Bronchial epithelial cell (primary cell): ENCODE measurements around the gene UAP1L1. TPM values are rescaled to one million over a fixed set of nuclear protein-coding genes. Genes with fewer than 3 reads are reported as not detected.
A peak's percentile ranks its signal among the peaks of the same experiment; 100 is the strongest.
"Not testable (repeated sequence)": the region's sequence is repeated elsewhere in the genome, so short reads cannot be mapped to it uniquely, and the experiment has no call there.

Experiments used
- DNase-seq: peaks from one replicate; pipeline ENCODE4 v3.0.0-alpha.2; 2010; ENCODE audit warnings: low read depth
- FAIRE-seq: peaks from 2 replicates; lab custom pipeline; 2011; peaks lifted over from hg19 to GRCh38; lab: Jason Lieb, UNC
- H3K27me3 ChIP-seq: 2 replicates; pipeline ENCODE4 v1.5.1; 2011; ENCODE audit warnings: low read length; ENCODE audit not compliant: control insufficient read depth, insufficient read depth
- H3K36me3 ChIP-seq: 2 replicates; pipeline ENCODE4 v1.5.1; 2011; ENCODE audit warnings: low read length; ENCODE audit not compliant: control insufficient read depth, insufficient read depth
- H3K4me3 ChIP-seq: 2 replicates; pipeline ENCODE4 v1.5.1; 2011; ENCODE audit warnings: mild to moderate bottlenecking, low read depth, low read length, control low read depth
- CTCF ChIP-seq: IDR thresholded peaks from 2 replicates; pipeline ENCODE4 v1.5.1; 2011; ENCODE audit warnings: mild to moderate bottlenecking, moderate library complexity, low read length, control low read depth, inconsistent platforms; ENCODE audit not compliant: insufficient read depth, severe bottlenecking
- total RNA-seq: library from RNA; depleted of rRNA; stranded (reverse); fragments of >200 nt; gene quantifications from 2 replicates; pipeline ENCODE4 v1.2.1, GENCODE V29; 2014

UAP1L1 gene
- total RNA-seq, 1 donor from 2014 or later = 3.2 TPM

- no peak for TF ChIP-seq CTCF
- Histone ChIP-seq H3K36me3 (no peaks in the 10 kb centered on the region), H3K27me3 (no peaks in the 10 kb centered on the region), H3K4me3 (no peak overlapping the region)
- FAIRE-seq = no peak
- DNase-seq = no peak
Observed at GRCh38 chr9:137123468-137123837, 46.1 kb downstream of the UAP1L1 start.

DNA sequence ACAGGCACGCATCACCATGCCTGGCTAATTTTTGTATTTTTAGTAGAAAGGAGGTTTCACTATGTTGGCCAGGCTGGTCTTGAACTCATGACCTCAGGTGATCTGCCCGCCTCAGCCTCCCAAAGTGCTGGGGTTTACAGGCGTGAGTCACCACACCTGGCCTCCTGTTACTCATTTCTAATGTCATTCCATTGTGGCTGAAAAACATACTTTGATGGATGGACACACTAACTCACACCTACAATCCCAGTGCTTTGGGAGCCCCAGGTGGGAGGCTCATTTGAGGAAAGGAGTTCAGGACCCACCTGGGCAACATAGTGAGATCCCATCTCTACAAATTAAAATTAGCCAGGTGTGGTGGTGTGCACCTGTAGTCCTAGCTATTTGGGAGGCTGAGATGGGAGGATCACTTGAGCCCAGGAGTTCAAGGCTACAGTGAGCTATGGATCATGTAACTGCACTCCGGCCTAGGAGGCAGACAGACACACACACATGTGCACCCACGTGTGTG lies 46.7 kb downstream of the UAP1L1 start:
- FAIRE-seq, H3K27me3 ChIP-seq, DNase-seq, H3K4me3 ChIP-seq, H3K36me3 ChIP-seq: not testable (repeated sequence)

DNA sequence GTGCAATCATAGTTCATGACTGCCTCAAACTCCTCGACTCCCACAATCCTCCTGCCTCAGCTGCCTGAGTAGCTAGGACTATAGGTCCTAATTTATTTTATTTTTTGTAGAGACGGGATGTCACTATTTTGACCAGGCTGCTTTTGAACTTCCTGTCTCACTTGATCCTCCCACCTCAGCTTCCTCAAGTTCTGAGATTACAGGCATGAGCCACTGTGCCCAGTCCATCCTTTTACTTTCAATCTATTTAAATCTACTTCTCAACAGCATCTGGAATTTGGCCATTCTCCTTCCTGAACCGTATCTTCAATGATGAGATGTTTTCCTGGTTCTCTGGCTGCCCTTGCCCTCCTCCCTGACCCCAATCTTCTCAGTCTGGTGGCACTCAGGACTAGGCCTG lies 49.5 kb downstream of the UAP1L1 start:
- no peak for TF ChIP-seq CTCF
- DNase-seq = no peak
- FAIRE-seq = no peak
- Histone ChIP-seq H3K36me3 (no peaks in the 10 kb centered on the region), H3K27me3 (no peaks in the 10 kb centered on the region), H3K4me3 (no peak overlapping the region)

DNA sequence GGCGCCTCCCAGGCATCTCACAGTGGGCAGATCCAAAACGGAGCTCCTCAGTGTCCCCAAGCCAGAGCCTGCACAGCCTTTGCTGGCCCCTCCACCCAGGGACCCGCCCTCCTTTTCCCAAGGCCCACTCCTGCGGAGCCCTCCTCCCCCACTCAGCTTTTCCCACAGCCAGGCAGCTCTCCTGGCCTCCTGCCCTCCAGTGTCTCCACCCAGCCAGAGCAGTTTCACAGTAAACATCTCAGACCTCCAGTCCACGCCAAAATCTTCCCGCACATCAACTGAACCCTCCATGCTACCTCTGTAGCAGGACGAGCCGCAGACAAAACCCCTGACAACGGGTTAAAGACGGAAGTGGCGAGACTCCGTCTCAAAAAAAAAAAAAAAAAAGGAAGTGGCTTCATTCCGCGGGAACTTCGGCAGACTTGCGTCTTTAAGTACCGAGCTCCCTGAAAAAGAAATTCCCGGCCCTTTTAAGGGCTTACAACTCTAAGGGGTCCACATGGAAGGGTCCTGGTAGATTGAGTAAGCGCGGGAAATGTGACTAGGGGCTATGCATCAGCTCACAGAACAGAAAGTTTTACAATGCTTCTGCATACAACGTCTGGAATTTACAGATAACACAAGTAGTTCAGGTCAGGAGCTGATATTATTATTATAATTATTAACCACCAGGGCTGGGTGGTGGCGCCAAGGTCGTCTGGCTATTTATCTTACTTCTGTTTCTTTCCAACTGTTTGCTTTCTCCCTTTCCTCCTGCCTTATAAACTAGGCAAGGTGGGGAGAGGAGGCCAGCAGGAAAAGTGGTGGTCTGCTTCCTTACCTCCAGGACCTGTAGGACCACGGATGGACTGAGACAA lies 50.2 kb downstream of the UAP1L1 start:
- no peaks in the 10 kb centered on the region for H3K36me3 ChIP-seq
- DNase-seq (peak; percentile 30), FAIRE-seq (no peak)
- peak overlapping the region; percentile 8 for H3K4me3 ChIP-seq
- TF ChIP-seq CTCF = no peak
- H3K27me3 ChIP-seq = no peaks in the 10 kb centered on the region

DNA sequence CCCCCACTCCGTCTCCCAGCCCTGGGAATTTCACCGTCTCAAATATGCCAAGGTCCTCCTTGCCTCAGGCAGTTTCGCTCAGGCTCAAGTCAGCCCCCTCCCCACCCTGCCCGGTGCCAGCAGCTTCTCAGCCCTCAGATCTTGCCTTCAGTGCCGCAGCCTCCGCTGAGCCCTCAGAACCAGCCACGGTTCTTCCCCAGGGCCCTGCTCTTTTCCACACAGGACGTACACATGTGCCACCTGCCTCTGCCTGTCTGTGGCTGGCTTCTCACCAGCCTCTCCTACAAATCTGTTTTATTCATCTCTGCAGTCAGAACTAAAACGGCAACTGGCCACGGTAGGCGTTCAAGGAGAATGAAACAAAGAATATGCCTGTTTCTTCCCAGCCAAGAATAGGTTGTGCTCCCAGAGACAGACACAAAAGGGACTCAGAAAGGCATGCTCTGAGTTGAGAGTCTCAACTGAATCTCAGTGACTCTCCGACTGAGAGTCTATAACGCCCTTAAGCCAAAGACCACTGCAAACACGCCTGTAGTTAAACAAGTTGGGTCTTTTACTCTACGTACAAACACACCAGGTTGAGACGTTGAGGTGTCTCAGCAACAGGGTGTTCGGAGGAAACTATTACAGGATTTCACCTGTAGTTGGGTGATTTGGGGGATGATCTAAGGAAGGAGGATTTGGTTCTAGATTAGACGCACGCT lies 51.0 kb downstream of the UAP1L1 start:
- DNase-seq (no peak), FAIRE-seq (no peak)
- no peaks in the 10 kb centered on the region for H3K27me3 ChIP-seq
- H3K4me3 ChIP-seq = peak overlapping the region; percentile 83
- TF ChIP-seq CTCF = no peak
- H3K36me3 ChIP-seq = no peaks in the 10 kb centered on the region

- H3K4me3 ChIP-seq = peak overlapping the region; percentile 83
- FAIRE-seq (no peak), DNase-seq (no peak)
- no peaks in the 10 kb centered on the region for H3K27me3 ChIP-seq
- TF ChIP-seq CTCF = no peak
- no peaks in the 10 kb centered on the region for H3K36me3 ChIP-seq
Observed at GRCh38 chr9:137128862-137129455, 51.6 kb downstream of the UAP1L1 start.
